Tibial nerve (tissue), 4 donors: ENCODE data around the gene SIM2.

Experiments
- EP300 ChIP-seq, 2 donors: sonication (generic); formaldehyde crosslinking; IDR thresholded peaks; one replicate each; pipeline ENCODE4 v1.6.1; 2017; ENCODE audit warnings: antibody characterized with exemption in 2 of 2, mild to moderate bottlenecking in 1 of 2
- POLR2A ChIP-seq, 2 donors: fragments of 450-650 bp; IDR thresholded peaks; one replicate each; pipeline ENCODE4 v1.6.1; 2017; ENCODE audit warnings: antibody characterized with exemption in 2 of 2, mild to moderate bottlenecking in 2 of 2, moderate library complexity in 2 of 2
- TF ChIP-seq, protein P1 (sequence below), 5 experiments: fragments of 200-600 bp in 3 of 5; fragments of 450-650 bp in 2 of 5; sonication (generic) in 3 of 5; IDR thresholded peaks; one replicate each; pipeline ENCODE4 v1.5.1; 2016 to 2019; ENCODE audit warnings: antibody characterized with exemption in 5 of 5, mild to moderate bottlenecking in 3 of 5, moderate library complexity in 2 of 5

DNA sequence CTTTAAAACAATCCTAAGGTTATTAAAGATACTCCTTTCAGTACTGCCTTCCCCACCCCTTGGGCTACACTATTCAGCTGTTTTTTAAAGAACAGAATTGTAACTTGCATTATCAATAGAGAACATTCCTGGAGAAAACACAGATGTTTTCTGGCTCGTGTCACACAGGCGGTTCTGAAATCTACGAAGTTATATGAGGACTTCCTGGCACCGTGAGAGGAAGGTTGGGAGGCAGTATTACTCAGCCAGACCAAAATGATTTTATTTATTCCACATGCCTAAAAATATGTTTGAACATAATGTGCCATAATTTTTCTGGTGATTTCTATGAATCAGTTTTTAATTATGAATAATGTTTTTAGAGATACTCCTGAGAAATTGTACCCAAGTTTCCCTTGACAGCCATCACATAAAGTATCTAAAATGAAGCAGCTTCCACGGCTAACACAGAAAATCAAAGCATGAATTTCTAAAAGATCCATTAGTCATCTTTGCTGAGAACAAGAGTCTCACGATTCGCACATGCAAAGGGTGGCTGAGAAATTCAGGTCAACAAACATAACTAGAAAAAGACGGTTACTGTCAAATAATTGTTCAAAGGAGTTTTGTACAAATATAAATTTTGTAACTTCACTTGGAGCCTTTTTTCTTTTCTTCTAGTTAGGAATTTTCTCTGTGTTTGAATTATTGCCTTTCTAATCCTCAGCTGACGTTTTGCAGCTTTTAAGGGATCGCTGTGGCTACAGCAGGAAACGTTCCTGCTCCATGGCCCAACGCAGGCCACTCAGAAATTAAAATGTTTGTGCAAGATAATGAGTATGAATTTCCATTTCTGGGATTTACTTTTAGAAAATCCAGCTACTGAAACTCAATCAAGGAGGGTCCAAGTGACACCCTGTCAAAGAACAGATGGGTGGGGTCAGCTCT lies 8.0 kb upstream of the SIM2 start:
- TF ChIP-seq, protein P1, sequence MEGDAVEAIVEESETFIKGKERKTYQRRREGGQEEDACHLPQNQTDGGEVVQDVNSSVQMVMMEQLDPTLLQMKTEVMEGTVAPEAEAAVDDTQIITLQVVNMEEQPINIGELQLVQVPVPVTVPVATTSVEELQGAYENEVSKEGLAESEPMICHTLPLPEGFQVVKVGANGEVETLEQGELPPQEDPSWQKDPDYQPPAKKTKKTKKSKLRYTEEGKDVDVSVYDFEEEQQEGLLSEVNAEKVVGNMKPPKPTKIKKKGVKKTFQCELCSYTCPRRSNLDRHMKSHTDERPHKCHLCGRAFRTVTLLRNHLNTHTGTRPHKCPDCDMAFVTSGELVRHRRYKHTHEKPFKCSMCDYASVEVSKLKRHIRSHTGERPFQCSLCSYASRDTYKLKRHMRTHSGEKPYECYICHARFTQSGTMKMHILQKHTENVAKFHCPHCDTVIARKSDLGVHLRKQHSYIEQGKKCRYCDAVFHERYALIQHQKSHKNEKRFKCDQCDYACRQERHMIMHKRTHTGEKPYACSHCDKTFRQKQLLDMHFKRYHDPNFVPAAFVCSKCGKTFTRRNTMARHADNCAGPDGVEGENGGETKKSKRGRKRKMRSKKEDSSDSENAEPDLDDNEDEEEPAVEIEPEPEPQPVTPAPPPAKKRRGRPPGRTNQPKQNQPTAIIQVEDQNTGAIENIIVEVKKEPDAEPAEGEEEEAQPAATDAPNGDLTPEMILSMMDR (IDR thresholded peaks at IDR 0.05): no peak
- TF ChIP-seq POLR2A (IDR thresholded peaks at IDR 0.05) (no peak), EP300 (IDR thresholded peaks at IDR 0.05) (no peak)
